ENCODE results near the gene DNAI2.

Gene DNAI2

GRCh38 chr17:74241847-74242246, 32.2 kb upstream of the DNAI2 start:
- Histone ChIP-seq H3K9ac (peak overlapping the region in 4 of 11 experiments; percentile 2 to 51 (median 40); a peak in 3 of 22 replicates), H3K27me3 (no peaks in the 10 kb centered on the region), H3K4me3 (no peak overlapping the region), H3K27ac (peak overlapping the region in 6 of 11 experiments; percentile 24 to 54 (median 36); a peak in 8 of 22 replicates), H4K20me1 (peaks cover 0 to 15% (median 0%) of the 10 kb centered on the region in 11 experiments; a peak in 3 of 22 replicates), H3K4me2 (peak overlapping the region; percentile 57 to 83 (median 73)), H3K4me1 (peaks cover 18 to 70% (median 39%) of the 10 kb centered on the region in 10 experiments), H3K36me3 (peaks cover 0 to 56% (median 12%) of the 10 kb centered on the region in 11 experiments; a peak in 14 of 22 replicates), H3K9me3 (replicated peaks in 1 of 11) (peaks cover 0 to 10% (median 8%) of the 10 kb centered on the region in 11 experiments; a peak in 14 of 22 replicates)
- TF ChIP-seq Cebpa-rat (IDR thresholded peaks at IDR 0.05), result no peak

- H3K27ac ChIP-seq, result no peak overlapping the region
- no peak for TF ChIP-seq Cebpa-rat (IDR thresholded peaks at IDR 0.05)
- H3K36me3 ChIP-seq, result peaks cover 0 to 44% (median 9%) of the 10 kb centered on the region in 11 experiments; a peak in 8 of 22 replicates
- peaks cover 18 to 65% (median 39%) of the 10 kb centered on the region in 10 experiments for H3K4me1 ChIP-seq
- peaks cover 0 to 14% (median 8%) of the 10 kb centered on the region in 11 experiments; a peak in 15 of 22 replicates for H3K9me3 ChIP-seq (replicated peaks in 1 of 11)
- H4K20me1 ChIP-seq, result peaks cover 0 to 15% (median 0%) of the 10 kb centered on the region in 11 experiments; a peak in 3 of 22 replicates
- H3K4me3 ChIP-seq, result no peak overlapping the region
- no peaks in the 10 kb centered on the region for H3K27me3 ChIP-seq
- H3K4me2 ChIP-seq, result no peak overlapping the region
- no peak overlapping the region for H3K9ac ChIP-seq
Measured at GRCh38 chr17:74243013-74243755, 30.9 kb upstream of the DNAI2 start.

- H3K4me2 ChIP-seq, result no peak overlapping the region
- H3K27me3 ChIP-seq, result peaks cover 0 to 5% (median 0%) of the 10 kb centered on the region in 11 experiments; a peak in 1 of 22 replicates
- H3K4me1 ChIP-seq, result peaks cover 22 to 56% (median 41%) of the 10 kb centered on the region in 10 experiments
- no peak for TF ChIP-seq Cebpa-rat (IDR thresholded peaks at IDR 0.05)
- H3K4me3 ChIP-seq, result no peak overlapping the region
- H3K36me3 ChIP-seq, result peaks cover 0 to 39% (median 7%) of the 10 kb centered on the region in 11 experiments; a peak in 7 of 22 replicates
- no peak overlapping the region for H3K9ac ChIP-seq
- H3K9me3 ChIP-seq (replicated peaks in 1 of 11), result peaks cover 0 to 14% (median 8%) of the 10 kb centered on the region in 11 experiments; a peak in 15 of 22 replicates
- peaks cover 0 to 19% (median 0%) of the 10 kb centered on the region in 11 experiments; a peak in 4 of 22 replicates for H4K20me1 ChIP-seq
- H3K27ac ChIP-seq, result no peak overlapping the region
Measured at GRCh38 chr17:74244128-74244527, 29.9 kb upstream of the DNAI2 start.

GRCh38 chr17:74244548-74244947, 29.5 kb upstream of the DNAI2 start:
- peaks cover 0 to 8% (median 0%) of the 10 kb centered on the region in 11 experiments; a peak in 1 of 22 replicates for H3K27me3 ChIP-seq
- no peak overlapping the region for H3K9ac ChIP-seq
- peaks cover 0 to 14% (median 8%) of the 10 kb centered on the region in 11 experiments; a peak in 15 of 22 replicates for H3K9me3 ChIP-seq (replicated peaks in 1 of 11)
- H3K4me3 ChIP-seq, result no peak overlapping the region
- peaks cover 0 to 35% (median 5%) of the 10 kb centered on the region in 11 experiments; a peak in 7 of 22 replicates for H3K36me3 ChIP-seq
- H3K4me1 ChIP-seq, result peaks cover 27 to 51% (median 41%) of the 10 kb centered on the region in 10 experiments
- no peak for TF ChIP-seq Cebpa-rat (IDR thresholded peaks at IDR 0.05)
- H4K20me1 ChIP-seq, result peaks cover 0 to 22% (median 0%) of the 10 kb centered on the region in 11 experiments; a peak in 4 of 22 replicates
- peak overlapping the region in 1 of 11 experiments; percentile 78; a peak in 2 of 22 replicates for H3K4me2 ChIP-seq
- no peak overlapping the region for H3K27ac ChIP-seq

GRCh38 chr17:74245145-74245831, 28.7 kb upstream of the DNAI2 start:
- H3K9ac ChIP-seq, result no peak overlapping the region
- H3K4me2 ChIP-seq, result peak overlapping the region in 4 of 11 experiments; percentile 1 to 78 (median 42); a peak in 5 of 22 replicates
- H4K20me1 ChIP-seq, result peaks cover 0 to 22% (median 0%) of the 10 kb centered on the region in 11 experiments; a peak in 5 of 22 replicates
- H3K36me3 ChIP-seq, result peaks cover 0 to 30% (median 5%) of the 10 kb centered on the region in 11 experiments; a peak in 6 of 22 replicates
- peaks cover 34 to 49% (median 42%) of the 10 kb centered on the region in 10 experiments for H3K4me1 ChIP-seq
- H3K27ac ChIP-seq, result no peak overlapping the region
- TF ChIP-seq Cebpa-rat (IDR thresholded peaks at IDR 0.05), result no peak
- H3K9me3 ChIP-seq (replicated peaks in 1 of 11), result peaks cover 0 to 14% (median 8%) of the 10 kb centered on the region in 11 experiments; a peak in 15 of 22 replicates
- H3K27me3 ChIP-seq, result peaks cover 0 to 8% (median 0%) of the 10 kb centered on the region in 11 experiments; a peak in 1 of 22 replicates
- no peak overlapping the region for H3K4me3 ChIP-seq

- Histone ChIP-seq H3K36me3 (peaks cover 0 to 30% (median 5%) of the 10 kb centered on the region in 11 experiments; a peak in 6 of 22 replicates), H4K20me1 (peaks cover 0 to 22% (median 0%) of the 10 kb centered on the region in 11 experiments; a peak in 5 of 22 replicates), H3K27me3 (peaks cover 0 to 8% (median 0%) of the 10 kb centered on the region in 11 experiments; a peak in 1 of 22 replicates), H3K4me3 (no peak overlapping the region), H3K4me1 (peaks cover 35 to 48% (median 40%) of the 10 kb centered on the region in 10 experiments), H3K9me3 (replicated peaks in 1 of 11) (peaks cover 0 to 14% (median 8%) of the 10 kb centered on the region in 11 experiments; a peak in 15 of 22 replicates), H3K4me2 (peak overlapping the region in 5 of 11 experiments; percentile 53 to 78 (median 61); a peak in 9 of 22 replicates), H3K27ac (peak overlapping the region in 4 of 11 experiments; percentile 14 to 40 (median 22); a peak in 3 of 22 replicates), H3K9ac (peak overlapping the region in 1 of 11 experiments; percentile 33; a peak in 2 of 22 replicates)
- TF ChIP-seq Cebpa-rat (IDR thresholded peaks at IDR 0.05), result no peak
Measured at GRCh38 chr17:74245871-74246270, 28.2 kb upstream of the DNAI2 start.

GRCh38 chr17:74249590-74250270, 24.3 kb upstream of the DNAI2 start:
- Histone ChIP-seq H3K9me3 (replicated peaks in 1 of 11) (peaks cover 0 to 14% (median 8%) of the 10 kb centered on the region in 11 experiments; a peak in 15 of 22 replicates), H3K4me1 (peaks cover 19 to 43% (median 29%) of the 10 kb centered on the region in 10 experiments), H3K36me3 (peaks cover 0 to 40% (median 7%) of the 10 kb centered on the region in 11 experiments; a peak in 12 of 22 replicates), H3K9ac (peak overlapping the region in 4 of 11 experiments; percentile 10 to 60 (median 32); a peak in 3 of 22 replicates), H3K4me2 (peak overlapping the region in 9 of 11 experiments; percentile 12 to 79 (median 73); a peak in 16 of 22 replicates), H4K20me1 (peaks cover 0 to 14% (median 0%) of the 10 kb centered on the region in 11 experiments; a peak in 5 of 22 replicates), H3K4me3 (no peak overlapping the region), H3K27ac (no peak overlapping the region), H3K27me3 (peaks cover 0 to 8% (median 0%) of the 10 kb centered on the region in 11 experiments; a peak in 1 of 22 replicates)
- no peak for TF ChIP-seq Cebpa-rat (IDR thresholded peaks at IDR 0.05)

Measured in BLaER1 treated with 17β-estradiol and CSF1 and Interleukin-3, amounts not matched to agents 10 nM and 100 nM (cell line).